Measurements from ENCODE around the gene A2ML1. TPM values are rescaled to one million over a fixed set of nuclear protein-coding genes. Genes with fewer than 3 reads are reported as not detected.

Gene A2ML1
- total and polyA plus RNA-seq, 2 donors from 2014 or later = not detected

GRCh38 chr12:8867786-8868185 lies 45.4 kb downstream of the A2ML1 start:
- Histone ChIP-seq H3K27ac (ENCODE audit: low read depth in 2 of 2, low read length in 2 of 2) (no peak overlapping the region), H3K9ac (ENCODE audit: low read length in 3 of 3) (no peak overlapping the region), H3K4me1 (ENCODE audit: control insufficient read depth in 2 of 3, insufficient read depth in 2 of 3, low read depth in 1 of 3, low read length in 3 of 3) (no peaks in the 10 kb centered on the region), H3K9me3 (ENCODE audit: control insufficient read depth in 2 of 3, insufficient read depth in 1 of 3, low read length in 3 of 3) (no peaks in the 10 kb centered on the region), H3K4me3 (ENCODE audit: low read length in 3 of 3) (no peak overlapping the region), H3K27me3 (ENCODE audit: control insufficient read depth, insufficient read depth, low read length) (no peaks in the 10 kb centered on the region), H3K36me3 (ENCODE audit: control insufficient read depth in 2 of 3, insufficient read depth in 3 of 3, low read length in 3 of 3) (no peaks in the 10 kb centered on the region)
- no peak for TF ChIP-seq CTCF (IDR thresholded peaks at IDR 0.05; ENCODE audit: borderline replicate concordance, extremely low read depth, insufficient read depth)
- DNase-seq = no peak
- intact Hi-C loops (cut with DNase I) = no loop called here
- FAIRE-seq = no peak

- Histone ChIP-seq H3K36me3 (ENCODE audit: control insufficient read depth in 2 of 3, insufficient read depth in 3 of 3, low read length in 3 of 3) (no peaks in the 10 kb centered on the region), H3K4me3 (ENCODE audit: low read length in 3 of 3) (no peak overlapping the region), H3K9ac (ENCODE audit: low read length in 3 of 3) (no peak overlapping the region), H3K27ac (ENCODE audit: low read depth in 2 of 2, low read length in 2 of 2) (no peak overlapping the region), H3K4me1 (ENCODE audit: control insufficient read depth in 2 of 3, insufficient read depth in 2 of 3, low read depth in 1 of 3, low read length in 3 of 3) (no peaks in the 10 kb centered on the region), H3K27me3 (ENCODE audit: control insufficient read depth, insufficient read depth, low read length) (no peaks in the 10 kb centered on the region), H3K9me3 (ENCODE audit: control insufficient read depth in 2 of 3, insufficient read depth in 1 of 3, low read length in 3 of 3) (no peaks in the 10 kb centered on the region)
- DNase-seq (no peak), FAIRE-seq (no peak)
- no peak for TF ChIP-seq CTCF (IDR thresholded peaks at IDR 0.05; ENCODE audit: borderline replicate concordance, extremely low read depth, insufficient read depth)
- intact Hi-C loops (cut with DNase I) = no loop called here
Observed at GRCh38 chr12:8870586-8870985, 48.2 kb downstream of the A2ML1 start.

- TF ChIP-seq CTCF (IDR thresholded peaks at IDR 0.05; ENCODE audit: borderline replicate concordance, extremely low read depth, insufficient read depth) = no peak
- H3K27ac ChIP-seq (ENCODE audit: low read depth in 2 of 2, low read length in 2 of 2) = no peak overlapping the region
- H3K4me3 ChIP-seq (ENCODE audit: low read length in 3 of 3) = no peak overlapping the region
- H3K4me1 ChIP-seq (ENCODE audit: control insufficient read depth in 2 of 3, insufficient read depth in 2 of 3, low read depth in 1 of 3, low read length in 3 of 3) = no peaks in the 10 kb centered on the region
- H3K36me3 ChIP-seq (ENCODE audit: control insufficient read depth in 2 of 3, insufficient read depth in 3 of 3, low read length in 3 of 3) = no peaks in the 10 kb centered on the region
- H3K27me3 ChIP-seq (ENCODE audit: control insufficient read depth, insufficient read depth, low read length) = no peaks in the 10 kb centered on the region
- DNase-seq (no peak), FAIRE-seq (no peak)
- H3K9me3 ChIP-seq (ENCODE audit: control insufficient read depth in 2 of 3, insufficient read depth in 1 of 3, low read length in 3 of 3) = no peaks in the 10 kb centered on the region
- intact Hi-C loops (cut with DNase I) = no loop called here
- H3K9ac ChIP-seq (ENCODE audit: low read length in 3 of 3) = no peak overlapping the region
Observed at GRCh38 chr12:8871068-8871467, 48.6 kb downstream of the A2ML1 start.

- H3K9me3 ChIP-seq (ENCODE audit: control insufficient read depth in 2 of 3, insufficient read depth in 1 of 3, low read length in 3 of 3) = no peaks in the 10 kb centered on the region
- no peaks in the 10 kb centered on the region for H3K36me3 ChIP-seq (ENCODE audit: control insufficient read depth in 2 of 3, insufficient read depth in 3 of 3, low read length in 3 of 3)
- FAIRE-seq (no peak), DNase-seq (no peak)
- H3K27me3 ChIP-seq (ENCODE audit: control insufficient read depth, insufficient read depth, low read length) = no peaks in the 10 kb centered on the region
- intact Hi-C loops (cut with DNase I) = no loop called here
- no peaks in the 10 kb centered on the region for H3K4me1 ChIP-seq (ENCODE audit: control insufficient read depth in 2 of 3, insufficient read depth in 2 of 3, low read depth in 1 of 3, low read length in 3 of 3)
- TF ChIP-seq CTCF (IDR thresholded peaks at IDR 0.05; ENCODE audit: borderline replicate concordance, extremely low read depth, insufficient read depth) = no peak
- no peak overlapping the region for H3K4me3 ChIP-seq (ENCODE audit: low read length in 3 of 3)
- no peak overlapping the region for H3K27ac ChIP-seq (ENCODE audit: low read depth in 2 of 2, low read length in 2 of 2)
- H3K9ac ChIP-seq (ENCODE audit: low read length in 3 of 3) = no peak overlapping the region
Observed at GRCh38 chr12:8876887-8877286, 54.5 kb downstream of the A2ML1 start.

All from kidney (tissue), 14 donors.